Mesenchymal stem cell (in vitro differentiated cells and primary cell): ENCODE measurements around the gene TGFB3.

Experiments
- DNase-seq: peaks from one replicate; pipeline ENCODE4 v3.0.0-alpha.2; 2013
- H2AFZ ChIP-seq: one replicate; pipeline ENCODE4 v1.6.1; 2013; ENCODE audit warnings: low read depth, mild to moderate bottlenecking, control low read depth, inconsistent platforms, low read length, moderate library complexity
- H2AK5ac ChIP-seq: 2 replicates; pipeline ENCODE4 v1.6.1; 2013; ENCODE audit warnings: low read length, moderate library complexity, mild to moderate bottlenecking, inconsistent platforms; ENCODE audit not compliant: severe bottlenecking
- H2BK120ac ChIP-seq: one replicate; pipeline ENCODE4 v1.6.1; 2013; ENCODE audit warnings: low read depth, mild to moderate bottlenecking, inconsistent platforms, low read length, moderate library complexity
- H2BK12ac ChIP-seq, 2 experiments: one replicate each; pipeline ENCODE4 v1.6.1; 2013; ENCODE audit warnings: inconsistent platforms in 2 of 2, low read length in 2 of 2, mild to moderate bottlenecking in 2 of 2, moderate library complexity in 2 of 2, control low read depth in 1 of 2
- H2BK15ac ChIP-seq: one replicate; pipeline ENCODE4 v1.6.1; 2013; ENCODE audit warnings: mild to moderate bottlenecking, low read depth, inconsistent platforms; ENCODE audit not compliant: poor library complexity, severe bottlenecking
- H2BK5ac ChIP-seq: 2 replicates; pipeline ENCODE4 v1.6.1; 2013; ENCODE audit warnings: low read depth, mild to moderate bottlenecking, low read length, control low read depth, inconsistent platforms; ENCODE audit not compliant: poor library complexity, severe bottlenecking
- H3K14ac ChIP-seq, 2 experiments: one replicate each; pipeline ENCODE4 v1.6.1; 2013; ENCODE audit warnings: inconsistent platforms in 2 of 2, low read length in 2 of 2, control low read depth in 1 of 2, mild to moderate bottlenecking in 1 of 2, moderate library complexity in 1 of 2
- H3K18ac ChIP-seq, 2 experiments: one replicate each; pipeline ENCODE4 v1.6.1; 2013; ENCODE audit warnings: inconsistent platforms in 2 of 2, low read length in 2 of 2, control low read depth in 1 of 2, low read depth in 1 of 2, mild to moderate bottlenecking in 1 of 2
- H3K23ac ChIP-seq, 2 experiments: one replicate each; pipeline ENCODE4 v1.6.1; 2013; ENCODE audit warnings: inconsistent platforms in 2 of 2, low read length in 2 of 2, mild to moderate bottlenecking in 2 of 2, moderate library complexity in 2 of 2, control low read depth in 1 of 2
- H3K27ac ChIP-seq: 2 replicates; pipeline ENCODE4 v1.5.1; 2013; ENCODE audit warnings: mild to moderate bottlenecking, moderate library complexity, low read length, control low read depth, inconsistent platforms; ENCODE audit not compliant: poor library complexity, severe bottlenecking
- H3K27me3 ChIP-seq, 2 experiments: 2 replicates each; pipeline versions ENCODE4 v1.6.1 to v1.7.0; 2013; ENCODE audit warnings: low read length in 2 of 2, mild to moderate bottlenecking in 2 of 2, moderate library complexity in 2 of 2, control low read depth in 1 of 2, inconsistent platforms in 1 of 2; ENCODE audit not compliant: control insufficient read depth in 1 of 2, insufficient read depth in 1 of 2
- H3K36me3 ChIP-seq, 2 experiments: 2 replicates each; pipeline versions ENCODE4 v1.6.1 to v1.7.0; 2013; ENCODE audit warnings: low read length in 2 of 2, control low read depth in 1 of 2, inconsistent platforms in 1 of 2, low read depth in 1 of 2, mild to moderate bottlenecking in 1 of 2; ENCODE audit not compliant: insufficient read depth in 2 of 2, control insufficient read depth in 1 of 2
- H3K4ac ChIP-seq, 2 experiments: one replicate each; pipeline ENCODE4 v1.6.1; 2013; ENCODE audit warnings: inconsistent platforms in 2 of 2, low read length in 2 of 2, mild to moderate bottlenecking in 2 of 2, moderate library complexity in 2 of 2, control low read depth in 1 of 2, low read depth in 1 of 2
- H3K4me1 ChIP-seq: 2 replicates; pipeline ENCODE4 v1.6.1; 2013; ENCODE audit warnings: low read depth, low read length, control low read depth; ENCODE audit not compliant: control insufficient read depth, insufficient read depth
- H3K4me2 ChIP-seq: 2 replicates; pipeline ENCODE4 v1.6.1; 2013; ENCODE audit warnings: low read length, mild to moderate bottlenecking, inconsistent platforms; ENCODE audit not compliant: poor library complexity, severe bottlenecking
- H3K4me3 ChIP-seq, 2 experiments: 2 replicates each; pipeline versions ENCODE4 v1.5.1 to v1.7.0; 2013; ENCODE audit warnings: low read length in 2 of 2, mild to moderate bottlenecking in 2 of 2, control low read depth in 1 of 2, low read depth in 1 of 2; ENCODE audit not compliant: insufficient read depth in 1 of 2
- H3K79me1 ChIP-seq: replicated peaks from 2 replicates; pipeline ENCODE4 v1.6.1; 2013; ENCODE audit warnings: mild to moderate bottlenecking, control low read depth, low read length, inconsistent platforms; ENCODE audit not compliant: poor library complexity, severe bottlenecking
- H3K9ac ChIP-seq: 2 replicates; pipeline ENCODE4 v1.7.0; 2013; ENCODE audit warnings: mild to moderate bottlenecking, low read length, moderate library complexity
- H3K9me3 ChIP-seq: 2 replicates; pipeline ENCODE4 v1.7.0; 2013; ENCODE audit warnings: mild to moderate bottlenecking, low read length; ENCODE audit not compliant: control insufficient read depth
- H4K8ac ChIP-seq: one replicate; pipeline ENCODE4 v1.6.1; 2013; ENCODE audit warnings: inconsistent platforms, mild to moderate bottlenecking, low read length, moderate library complexity
- H4K91ac ChIP-seq: one replicate; pipeline ENCODE4 v1.6.1; 2013; ENCODE audit warnings: mild to moderate bottlenecking, low read length, inconsistent platforms
- WGBS: methylation state at CpG from one replicate; pipeline ENCODE4 v1.1.7; 2013; ENCODE audit warnings: mixed read lengths; 5-methylcytosine and 5-hydroxymethylcytosine counted together

TGFB3 gene

GRCh38 chr14:76006253-76006652, 24.5 kb upstream of the TGFB3 start:
- H2BK15ac ChIP-seq, result no peak overlapping the region
- H3K27me3 ChIP-seq, result no peaks in the 10 kb centered on the region
- H3K4me1 ChIP-seq, result no peaks in the 10 kb centered on the region
- H2AK5ac ChIP-seq, result no peak overlapping the region
- no peak overlapping the region for H4K8ac ChIP-seq
- no peak overlapping the region for H4K91ac ChIP-seq
- no peak overlapping the region for H2BK12ac ChIP-seq
- no peak for DNase-seq
- H3K36me3 ChIP-seq, result peaks cover 17 to 86% of the 10 kb centered on the region in 2 experiments
- no peak overlapping the region for H2BK5ac ChIP-seq
- no peak overlapping the region for H3K23ac ChIP-seq
- H3K9ac ChIP-seq, result no peak overlapping the region
- H3K27ac ChIP-seq, result no peak overlapping the region
- H3K79me1 ChIP-seq, result peaks cover 9% of the 10 kb centered on the region
- H2BK120ac ChIP-seq, result no peak overlapping the region
- no peak overlapping the region for H2AFZ ChIP-seq
- H3K4ac ChIP-seq, result no peak overlapping the region
- no peak overlapping the region for H3K14ac ChIP-seq
- no peak overlapping the region for H3K18ac ChIP-seq
- no peak overlapping the region for H3K4me3 ChIP-seq
- no peak overlapping the region for H3K4me2 ChIP-seq
- 91% methylated on average over 1 of the region's 2 CpGs for WGBS
- peaks cover 5% of the 10 kb centered on the region for H3K9me3 ChIP-seq

DNA sequence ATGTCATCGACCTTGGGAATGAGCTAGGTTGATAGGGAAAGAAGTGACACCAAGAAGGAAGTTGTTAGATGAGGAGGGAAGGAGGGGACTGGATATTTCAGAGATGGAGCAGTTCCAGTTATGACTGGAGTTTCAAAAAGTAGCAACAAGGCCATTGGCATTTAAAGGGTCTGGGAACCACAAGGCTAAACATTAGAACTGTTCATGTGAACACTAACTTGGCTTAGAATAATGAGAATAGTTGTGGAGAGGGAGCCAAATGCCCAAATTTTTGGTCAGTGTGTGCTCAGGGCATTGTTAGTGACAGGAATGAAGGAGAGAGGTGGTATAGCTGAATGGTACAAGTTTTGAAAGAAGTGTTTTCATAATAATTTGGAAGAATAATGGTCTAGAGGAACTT, 20.6 kb upstream of the TGFB3 start:
- no peak overlapping the region for H3K14ac ChIP-seq
- no peak overlapping the region for H2BK12ac ChIP-seq
- no peak overlapping the region for H3K4me3 ChIP-seq
- H3K4ac ChIP-seq, result no peak overlapping the region
- H2BK5ac ChIP-seq, result no peak overlapping the region
- H2BK15ac ChIP-seq, result no peak overlapping the region
- peaks cover 16% of the 10 kb centered on the region for H3K79me1 ChIP-seq
- H4K8ac ChIP-seq, result no peak overlapping the region
- no peak overlapping the region for H3K18ac ChIP-seq
- H2AFZ ChIP-seq, result no peak overlapping the region
- 92% methylated on average over 1 of the region's 1 CpG for WGBS
- H3K27ac ChIP-seq, result no peak overlapping the region
- H3K9me3 ChIP-seq, result peaks cover 5% of the 10 kb centered on the region
- no peak overlapping the region for H3K23ac ChIP-seq
- DNase-seq, result no peak
- H3K27me3 ChIP-seq, result no peaks in the 10 kb centered on the region
- H4K91ac ChIP-seq, result no peak overlapping the region
- H3K9ac ChIP-seq, result no peak overlapping the region
- H3K4me2 ChIP-seq, result no peak overlapping the region
- no peak overlapping the region for H2AK5ac ChIP-seq
- H2BK120ac ChIP-seq, result no peak overlapping the region
- no peaks in the 10 kb centered on the region for H3K4me1 ChIP-seq
- peaks cover 34 to 89% of the 10 kb centered on the region in 2 experiments for H3K36me3 ChIP-seq

DNA sequence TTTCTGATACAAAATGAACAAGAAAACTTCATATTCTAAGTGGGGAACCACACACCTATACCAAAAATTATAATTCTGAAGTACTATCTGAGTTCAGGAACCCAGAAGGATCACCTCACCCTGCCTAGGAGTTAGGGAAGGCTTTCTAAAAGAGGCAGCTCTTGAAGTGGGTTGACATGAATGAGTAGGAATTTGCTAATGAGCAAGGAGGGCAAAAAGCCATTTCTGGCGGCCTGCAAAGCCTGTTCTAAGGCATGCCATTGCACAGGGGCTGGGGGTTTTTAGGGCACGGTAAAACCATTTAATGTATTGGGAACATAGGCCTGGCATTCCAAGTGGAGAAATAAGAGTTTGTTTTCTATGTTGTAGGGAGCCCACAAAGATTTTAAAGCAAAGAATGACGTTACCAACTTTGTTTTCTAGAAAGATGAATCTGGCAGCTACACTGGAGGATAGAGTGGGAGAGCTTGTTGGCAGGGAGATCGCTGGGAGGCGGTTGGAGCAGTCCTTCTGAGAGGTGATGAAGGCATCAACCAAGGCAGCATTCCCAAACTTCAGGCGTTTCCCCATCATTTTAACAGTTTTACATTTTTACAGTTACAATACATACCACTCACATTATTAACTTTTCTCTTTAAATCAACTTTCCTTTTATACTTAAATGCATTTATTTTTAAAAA, 17.9 kb upstream of the TGFB3 start:
- Histone ChIP-seq H4K91ac (no peak overlapping the region), H2AK5ac (no peak overlapping the region), H4K8ac (no peak overlapping the region), H3K9ac (no peak overlapping the region), H3K27me3 (no peaks in the 10 kb centered on the region), H3K4me3 (no peak overlapping the region), H2BK5ac (no peak overlapping the region), H2BK12ac (no peak overlapping the region), H3K79me1 (peaks cover 21% of the 10 kb centered on the region), H3K23ac (no peak overlapping the region), H3K4me1 (no peaks in the 10 kb centered on the region), H2BK120ac (no peak overlapping the region), H2AFZ (no peak overlapping the region), H3K4ac (no peak overlapping the region), H3K18ac (no peak overlapping the region), H3K9me3 (peaks cover 2% of the 10 kb centered on the region), H2BK15ac (no peak overlapping the region), H3K4me2 (no peak overlapping the region), H3K36me3 (peaks cover 35 to 78% of the 10 kb centered on the region in 2 experiments), H3K27ac (no peak overlapping the region), H3K14ac (no peak overlapping the region)
- 90% methylated on average over 6 of the region's 6 CpGs for WGBS
- no peak for DNase-seq

DNA sequence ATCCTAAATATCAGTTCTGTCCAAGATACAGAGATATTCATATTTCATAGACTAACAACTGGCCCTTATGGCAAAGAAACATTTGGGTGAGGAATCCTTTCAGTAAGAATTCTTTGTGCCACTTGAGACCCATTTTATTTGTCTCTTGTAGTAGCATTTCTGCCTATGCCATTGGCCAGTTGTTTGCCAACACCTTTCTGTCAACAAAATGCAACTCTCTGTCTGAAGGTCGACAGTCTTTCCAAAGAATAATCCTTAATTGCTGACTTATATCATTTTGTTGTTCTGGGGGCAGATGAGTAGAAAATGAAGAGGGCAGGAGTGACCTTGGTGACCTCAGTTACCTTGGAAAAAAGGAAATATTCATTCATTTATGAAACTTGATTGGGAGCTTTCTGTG, 14.7 kb upstream of the TGFB3 start:
- no peak overlapping the region for H4K91ac ChIP-seq
- H3K4ac ChIP-seq, result no peak overlapping the region
- no peak overlapping the region for H3K4me2 ChIP-seq
- H2AFZ ChIP-seq, result no peak overlapping the region
- H2AK5ac ChIP-seq, result no peak overlapping the region
- H3K27ac ChIP-seq, result no peak overlapping the region
- H3K79me1 ChIP-seq, result peaks cover 16% of the 10 kb centered on the region
- H3K36me3 ChIP-seq, result peaks cover 27 to 78% of the 10 kb centered on the region in 2 experiments
- no CpG with 5 or more reads among the region's 1 CpG for WGBS
- H2BK5ac ChIP-seq, result no peak overlapping the region
- H3K14ac ChIP-seq, result no peak overlapping the region
- H3K23ac ChIP-seq, result no peak overlapping the region
- H2BK120ac ChIP-seq, result no peak overlapping the region
- H3K4me3 ChIP-seq, result no peak overlapping the region
- no peak overlapping the region for H2BK15ac ChIP-seq
- no peak overlapping the region for H3K18ac ChIP-seq
- H3K27me3 ChIP-seq, result no peaks in the 10 kb centered on the region
- no peaks in the 10 kb centered on the region for H3K4me1 ChIP-seq
- no peaks in the 10 kb centered on the region for H3K9me3 ChIP-seq
- no peak for DNase-seq
- no peak overlapping the region for H4K8ac ChIP-seq
- no peak overlapping the region for H2BK12ac ChIP-seq
- H3K9ac ChIP-seq, result no peak overlapping the region
